DMS153 (cell line): ENCODE measurements around the gene ZNF790.
"Not testable (repeated sequence)": the region's sequence is repeated elsewhere in the genome, so short reads cannot be mapped to it uniquely, and the experiment has no call there.

Experiments
- DNase-seq: peaks from one replicate; lab custom pipeline; 2025; lab: John Stamatoyannopoulos, UW

ZNF790 gene

GRCh38 chr19:36837906-36838783 is at the start of gene ZNF790:
Gene ZNF790, minus strand, starts transcription at chr19:36838387. Its CDS starts 12,768 bp downstream, at chr19:36825619.
- DNase-seq = no peak

- no peak for DNase-seq
Observed at GRCh38 chr19:36876993-36877938, 39.1 kb upstream of the ZNF790 start.

- no peak for DNase-seq
Observed at GRCh38 chr19:36851898-36852297, 13.7 kb upstream of the ZNF790 start.

- no peak for DNase-seq
Observed at GRCh38 chr19:36850559-36851442, 12.6 kb upstream of the ZNF790 start, which contains the start of gene ZNF345. Gene ZNF345, plus strand, starts transcription at chr19:36850876. Its CDS starts 25,955 bp downstream, at chr19:36876831.

GRCh38 chr19:36849701-36850558 is 11.7 kb upstream of the ZNF790 start:
- DNase-seq = no peak

GRCh38 chr19:36847968-36848367 is 9.8 kb upstream of the ZNF790 start:
- no peak for DNase-seq

- DNase-seq = no peak
Observed at GRCh38 chr19:36838784-36839324, 667 bp upstream of the ZNF790 start.

GRCh38 chr19:36837176-36837905 is 846 bp downstream of the ZNF790 start:
- DNase-seq = no peak

- DNase-seq = no peak
Observed at GRCh38 chr19:36833430-36833829, 4.8 kb downstream of the ZNF790 start.

- no peak for DNase-seq
Observed at GRCh38 chr19:36821758-36822157, 16.4 kb downstream of the ZNF790 start.

GRCh38 chr19:36819130-36819630 is 19.0 kb downstream of the ZNF790 start:
- no peak for DNase-seq

- DNase-seq = no peak
Observed at GRCh38 chr19:36807029-36807428, 31.2 kb downstream of the ZNF790 start.

GRCh38 chr19:36805364-36805763 is 32.8 kb downstream of the ZNF790 start:
- DNase-seq = no peak

GRCh38 chr19:36797786-36798108 is 40.4 kb downstream of the ZNF790 start:
- DNase-seq = no peak

GRCh38 chr19:36796714-36796992 is 41.5 kb downstream of the ZNF790 start:
- no peak for DNase-seq

GRCh38 chr19:36791420-36792141 is 46.6 kb downstream of the ZNF790 start:
- DNase-seq = not testable (repeated sequence)

- DNase-seq = no peak
Observed at GRCh38 chr19:36775768-36776167, 62.4 kb downstream of the ZNF790 start.

GRCh38 chr19:36773223-36773579 is 65.0 kb downstream of the ZNF790 start:
- DNase-seq = no peak
